Astrocyte of the spinal cord (primary cell): ENCODE results near the gene TBX5.

Experiments used
- DNase-seq: peaks from one replicate; pipeline ENCODE4 v3.0.0; 2011; ENCODE audit warnings: low read depth, low spot score
- H3K4me3 ChIP-seq: 2 replicates; pipeline ENCODE4 v1.5.1; 2011; ENCODE audit warnings: low read depth, mild to moderate bottlenecking, low read length, moderate library complexity
- CTCF ChIP-seq: IDR thresholded peaks from 2 replicates; pipeline ENCODE4 v1.5.1; 2012; ENCODE audit warnings: low read depth, mild to moderate bottlenecking, low read length, inconsistent platforms
- in situ Hi-C: cut with HindIII; loops from 2 replicates; pipeline ENCODE4 v1.10.0; 2017; ENCODE audit warnings: low sequenced_read_pairs

TBX5 gene

DNA sequence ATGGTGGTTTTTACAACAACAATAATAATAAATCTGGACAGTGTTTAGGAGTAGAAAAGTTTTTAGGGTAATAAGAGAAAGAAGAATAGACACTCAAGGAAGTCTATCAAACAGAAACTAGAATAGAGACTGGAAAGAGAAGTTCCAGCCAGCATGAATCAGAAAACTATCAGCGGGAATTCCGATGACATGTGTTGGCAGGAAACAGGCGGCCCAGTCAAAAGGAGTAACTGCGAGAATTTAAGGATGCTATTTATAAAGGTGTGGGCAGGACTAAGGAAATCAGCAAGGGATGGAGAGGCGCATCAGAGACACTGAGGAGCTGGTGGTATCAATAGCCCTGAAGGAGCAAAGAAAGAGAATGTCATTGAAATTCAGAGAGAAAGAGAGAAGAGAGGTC, 89.9 kb downstream of the TBX5 start:
- in situ Hi-C loops = no loop called here
- DNase-seq = peak; percentile 65
- H3K4me3 ChIP-seq = no peak overlapping the region
- no peak for TF ChIP-seq CTCF

DNA sequence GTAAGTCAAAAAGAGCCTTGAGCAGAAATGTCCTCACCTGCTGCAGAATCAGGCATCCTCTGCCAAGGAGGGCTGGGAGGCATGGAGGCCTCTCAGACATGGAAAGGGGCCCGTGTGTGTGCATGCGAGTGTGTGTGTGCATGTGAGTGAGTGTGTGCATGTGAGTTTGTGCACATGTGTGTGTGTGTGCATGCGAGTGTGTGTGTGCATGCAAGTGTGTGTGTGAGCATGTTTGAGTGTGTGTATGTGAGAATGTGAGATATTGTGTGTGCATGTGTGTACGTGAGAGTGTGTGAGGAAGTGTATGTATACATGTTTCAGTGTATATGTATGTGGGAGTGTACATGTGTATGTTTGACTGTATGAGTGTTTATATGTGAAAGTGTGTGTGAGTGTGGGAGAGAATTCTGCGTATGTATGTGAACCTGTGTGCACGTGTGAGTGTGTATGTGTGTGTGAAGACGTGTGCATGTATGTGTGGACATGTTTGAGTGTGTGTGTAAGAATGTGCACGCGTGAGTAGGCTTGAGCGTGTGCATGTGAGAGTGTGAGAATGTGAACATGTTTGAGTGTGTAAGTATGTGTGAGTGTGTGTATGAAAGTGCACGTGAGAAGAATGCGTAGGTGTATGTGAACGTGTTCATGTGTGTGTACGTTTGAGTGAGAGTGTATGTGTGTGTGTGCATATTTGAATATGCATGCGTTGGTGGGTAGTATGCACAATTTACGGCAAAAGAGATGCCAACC, 90.8 kb downstream of the TBX5 start:
- in situ Hi-C loops = no loop called here
- no peak for TF ChIP-seq CTCF

DNA sequence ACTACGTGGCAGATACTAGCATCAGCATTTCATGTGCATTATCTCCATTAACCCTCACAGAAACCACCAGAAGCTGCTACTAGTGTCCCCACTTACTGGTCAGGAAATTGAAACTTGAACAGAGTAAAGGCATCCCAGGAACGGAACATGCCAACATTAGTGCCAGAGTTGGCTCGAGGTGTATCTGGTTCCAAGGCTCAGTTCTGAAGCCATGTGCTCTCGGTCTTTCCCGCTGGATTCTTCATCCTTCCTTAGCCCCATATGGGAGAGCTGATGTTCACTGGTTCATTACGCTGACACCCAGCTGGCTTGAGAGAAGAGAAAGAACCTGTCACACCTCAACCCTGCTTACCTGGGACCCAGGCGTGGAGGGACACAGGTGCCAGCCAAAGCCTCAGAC, 91.5 kb downstream of the TBX5 start:
- no peak overlapping the region for H3K4me3 ChIP-seq
- in situ Hi-C loops = no loop called here
- TF ChIP-seq CTCF = no peak
- DNase-seq = no peak

More for the DNA sequence above, 90.8 kb downstream of the TBX5 start:
- H3K4me3 ChIP-seq = no peak overlapping the region
- DNase-seq = no peak

DNA sequence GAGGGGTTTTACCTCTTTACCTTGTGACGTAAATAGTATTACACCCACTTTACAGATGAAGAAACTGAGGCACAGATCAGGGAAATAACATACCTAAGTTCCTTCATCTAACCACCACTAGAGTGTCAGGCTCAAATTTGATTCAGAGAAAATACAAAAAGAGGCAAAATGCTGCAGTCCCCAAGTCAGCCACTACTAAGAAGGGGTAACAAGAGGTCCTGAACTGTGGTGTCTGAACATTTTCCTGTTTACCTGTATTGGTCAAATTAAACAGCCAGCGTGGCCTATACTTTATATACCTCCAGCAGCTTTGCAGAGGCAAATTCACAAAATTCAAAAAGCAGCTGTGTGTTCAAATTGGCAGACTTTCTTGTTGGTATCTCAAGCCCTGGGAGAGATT, 92.0 kb downstream of the TBX5 start:
- TF ChIP-seq CTCF = no peak
- in situ Hi-C loops = no loop called here
- no peak for DNase-seq
- no peak overlapping the region for H3K4me3 ChIP-seq

DNA sequence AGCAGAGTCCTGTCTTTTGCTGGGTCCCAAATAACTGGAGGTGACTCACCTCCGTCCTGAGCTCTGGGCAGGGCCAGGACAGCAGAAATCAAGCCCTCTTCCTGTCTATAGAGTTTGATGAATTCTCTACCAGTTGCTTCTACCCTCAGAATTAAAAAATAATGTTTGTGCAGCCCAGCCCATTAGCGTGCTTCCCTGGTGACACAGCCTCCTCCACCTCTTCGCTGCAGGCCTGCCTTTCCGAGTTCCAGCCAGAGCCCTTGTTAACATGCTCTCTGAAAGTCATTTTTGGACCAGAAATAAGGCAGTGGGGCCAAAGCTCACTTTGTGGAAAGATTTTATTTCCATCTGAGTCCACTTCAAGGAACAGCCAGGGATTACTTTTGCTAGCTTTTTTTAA, 94.0 kb downstream of the TBX5 start:
- in situ Hi-C loops = no loop called here
- TF ChIP-seq CTCF = no peak
- no peak overlapping the region for H3K4me3 ChIP-seq

GRCh38 chr12:114306646-114307045, 99.3 kb downstream of the TBX5 start:
- DNase-seq = no peak
- H3K4me3 ChIP-seq = no peak overlapping the region
- in situ Hi-C loops = no loop called here
- TF ChIP-seq CTCF = no peak

More for the DNA sequence above, 94.0 kb downstream of the TBX5 start:
- peak; percentile 48 for DNase-seq
